AG10803 (cell line): ENCODE measurements around the gene TBCK.

Experiments
- DNase-seq: peaks from one replicate; pipeline ENCODE4 v3.0.0; 2010; ENCODE audit warnings: low read depth
- H3K4me3 ChIP-seq: 2 replicates; pipeline ENCODE4 v1.5.1; 2011; ENCODE audit warnings: mild to moderate bottlenecking, low read length, control low read depth
- CTCF ChIP-seq: conservative IDR thresholded peaks from 2 replicates; pipeline ENCODE4 v1.5.1; 2011; ENCODE audit warnings: mild to moderate bottlenecking, low read length, control low read depth, inconsistent platforms

TBCK gene

GRCh38 chr4:106315968-106316772 lies at the start of gene TBCK, which contains the start of gene AIMP1:
TBCK (minus strand) TSS chr4:106316209; CDS start chr4:106308960, 7,249 bp downstream.
AIMP1 (plus strand) TSS chr4:106316550; CDS start chr4:106325010, 8,460 bp downstream.
- TF ChIP-seq CTCF = no peak
- H3K4me3 ChIP-seq = peak within 1 kb of the TSS; percentile 93
- peak; percentile 89 for DNase-seq

DNA sequence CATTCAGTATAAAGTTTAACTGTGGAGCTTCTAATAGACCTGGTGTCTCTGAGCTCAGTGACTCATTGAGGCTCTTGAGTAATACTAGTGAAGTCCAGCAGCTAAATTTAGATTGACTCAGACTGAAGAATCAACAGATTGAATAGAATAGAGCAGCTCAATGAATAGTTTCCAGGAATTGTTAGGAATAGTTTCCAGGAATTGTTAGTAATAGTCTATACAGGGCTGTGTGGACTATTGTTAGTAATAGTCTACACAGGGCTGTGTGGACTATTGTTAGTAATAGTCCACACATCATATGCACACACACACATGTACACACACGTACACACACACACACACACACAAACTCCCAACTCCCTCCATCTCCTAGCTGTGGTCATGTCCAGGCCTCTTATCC lies 49.6 kb upstream of the TBCK start:
- H3K4me3 ChIP-seq = no peak overlapping the region
- TF ChIP-seq CTCF = no peak
- peak; percentile 91 for DNase-seq

- no peak for TF ChIP-seq CTCF
- H3K4me3 ChIP-seq = no peak overlapping the region
- no peak for DNase-seq
Measured at GRCh38 chr4:106364282-106364681, 48.3 kb upstream of the TBCK start.

DNA sequence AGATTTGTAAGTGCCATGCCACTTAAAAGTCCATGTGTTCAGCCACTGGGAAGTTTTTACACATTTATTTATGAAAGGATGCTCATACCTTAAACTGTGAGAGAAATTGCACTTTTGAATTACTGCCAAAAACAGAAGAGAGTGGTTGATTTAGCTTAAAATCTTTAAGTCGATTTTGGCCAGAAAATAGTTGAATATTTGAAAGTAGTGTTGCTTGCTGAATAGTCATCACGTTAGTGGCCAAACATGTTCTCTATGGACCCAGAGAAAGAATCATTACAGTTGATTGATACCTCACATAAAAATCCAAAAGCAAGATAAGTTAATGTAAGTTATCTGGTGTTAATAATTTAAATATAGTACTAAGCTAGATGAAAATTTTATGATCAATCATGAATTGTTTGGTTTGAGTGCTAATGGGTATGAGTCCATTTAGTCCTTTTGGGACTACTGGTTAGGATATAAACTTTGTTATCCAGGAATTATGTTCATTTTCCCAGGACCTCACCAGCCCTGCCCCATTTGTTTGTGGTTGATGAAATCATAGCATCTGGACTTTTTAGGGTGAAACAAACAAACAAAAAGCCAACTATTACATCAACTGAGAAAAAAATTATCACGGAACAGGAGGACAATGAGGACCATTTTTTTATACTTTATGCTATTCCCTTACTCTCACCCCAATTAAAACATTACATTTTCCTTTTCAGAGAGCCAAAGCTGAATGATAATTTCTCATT lies 46.2 kb upstream of the TBCK start:
- DNase-seq = peak; percentile 36
- no peak overlapping the region for H3K4me3 ChIP-seq
- TF ChIP-seq CTCF = no peak

DNA sequence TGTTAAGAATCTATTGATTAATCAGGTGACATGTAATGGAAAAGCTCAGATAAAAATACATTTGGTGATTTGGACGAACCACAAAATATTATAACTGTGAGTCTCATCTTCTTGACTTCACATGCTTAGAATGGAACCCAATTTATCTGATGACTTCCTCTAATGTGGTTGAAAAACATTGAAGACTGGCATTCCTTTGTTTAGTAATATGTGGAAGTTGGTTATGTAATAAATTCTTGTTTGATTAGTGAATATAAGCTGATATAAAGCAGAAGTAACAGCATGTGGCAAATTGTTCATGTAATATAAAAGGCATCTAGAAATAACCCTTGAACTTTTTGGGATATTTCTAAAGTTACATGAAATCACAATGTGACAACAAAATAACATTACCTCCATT lies 42.9 kb upstream of the TBCK start:
- no peak for TF ChIP-seq CTCF

GRCh38 chr4:106355193-106355592 lies 39.2 kb upstream of the TBCK start:
- no peak overlapping the region for H3K4me3 ChIP-seq
- TF ChIP-seq CTCF = no peak
- peak; percentile 11 for DNase-seq

More for the DNA sequence above, 42.9 kb upstream of the TBCK start:
- DNase-seq = peak; percentile 92
- no peak overlapping the region for H3K4me3 ChIP-seq

DNA sequence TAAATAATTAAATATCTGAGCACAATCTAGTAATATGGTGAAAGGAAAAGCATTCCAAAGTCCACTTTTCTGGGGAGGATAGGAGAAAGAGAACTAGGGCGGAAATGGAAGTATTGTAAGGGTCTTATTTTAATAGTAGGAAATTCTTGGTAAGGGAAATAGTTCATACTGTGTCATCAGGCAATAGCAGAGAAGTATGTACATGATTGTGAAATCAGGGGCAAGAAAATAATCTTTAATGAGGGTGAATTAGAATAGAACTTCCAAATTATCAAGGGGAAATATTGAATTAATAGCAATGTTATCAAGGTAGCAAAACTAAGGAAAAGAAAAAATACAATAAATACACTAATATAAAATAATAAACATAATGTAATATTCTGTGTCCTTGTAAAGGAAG lies 37.8 kb upstream of the TBCK start:
- no peak overlapping the region for H3K4me3 ChIP-seq
- TF ChIP-seq CTCF = no peak
- DNase-seq = no peak
